SJCRH30 (cell line): ENCODE results near the gene PJA2. TPM values are rescaled to one million over a fixed set of nuclear protein-coding genes. Genes with fewer than 3 reads are reported as not detected.
"Not testable (repeated sequence)": the region's sequence is repeated elsewhere in the genome, so short reads cannot be mapped to it uniquely, and the experiment has no call there.

Source experiments
- DNase-seq, 2 experiments: peaks; one replicate each; pipeline ENCODE4 v3.0.0-alpha.2; 2015 to 2020
- H3K27ac ChIP-seq: fragments of 250-450 bp; sonication (Bioruptor Pico); 2 replicates; pipeline ENCODE4 v1.5.1; 2020; ENCODE audit warnings: mild to moderate bottlenecking, moderate library complexity
- H3K27me3 ChIP-seq: fragments of 250-450 bp; sonication (Bioruptor Pico); 2 replicates; pipeline ENCODE4 v1.5.1; 2020; ENCODE audit warnings: mild to moderate bottlenecking, moderate library complexity
- H3K36me3 ChIP-seq: fragments of 250-450 bp; sonication (Bioruptor Pico); 2 replicates; pipeline ENCODE4 v1.5.1; 2020; ENCODE audit warnings: mild to moderate bottlenecking, moderate library complexity
- H3K4me1 ChIP-seq: fragments of 250-450 bp; sonication (Bioruptor Pico); 2 replicates; pipeline ENCODE4 v1.5.1; 2020; ENCODE audit warnings: mild to moderate bottlenecking, moderate library complexity
- H3K4me3 ChIP-seq: fragments of 250-450 bp; sonication (Bioruptor Pico); 2 replicates; pipeline ENCODE4 v1.5.1; 2020; ENCODE audit warnings: mild to moderate bottlenecking, moderate library complexity
- H3K9me3 ChIP-seq: fragments of 250-450 bp; sonication (Bioruptor Pico); replicated peaks from 2 replicates; pipeline ENCODE4 v1.5.1; 2020; ENCODE audit warnings: mild to moderate bottlenecking, moderate library complexity
- total RNA-seq: library from RNA; depleted of rRNA; stranded (reverse); fragments of >200 nt; shearing (Covaris generic); gene quantifications from 2 replicates; pipeline ENCODE4 v1.2.3, GENCODE V29; 2014

PJA2 gene
- total RNA-seq, 1 experiment from 2014 or later: 67.1 TPM

- H3K9me3 ChIP-seq: 0 out of 2 replicates have a peak, but pooled peaks cover 8% of the 10 kb centered on the region
- H3K4me3 ChIP-seq: no peak overlapping the region
- H3K27me3 ChIP-seq: no peaks in the 10 kb centered on the region
- DNase-seq: no peak
- no peaks in the 10 kb centered on the region for H3K36me3 ChIP-seq
- peaks cover 13% of the 10 kb centered on the region for H3K4me1 ChIP-seq
- H3K27ac ChIP-seq: no peak overlapping the region
Observed at GRCh38 chr5:109416882-109417281, 7.1 kb upstream of the PJA2 start.

- not testable (repeated sequence) for DNase-seq
Observed at GRCh38 chr5:109413921-109414461, 4.2 kb upstream of the PJA2 start.

GRCh38 chr5:109413458-109413857, 3.7 kb upstream of the PJA2 start:
- H3K27ac ChIP-seq: no peak overlapping the region
- H3K4me1 ChIP-seq: peaks cover 20% of the 10 kb centered on the region
- H3K36me3 ChIP-seq: no peaks in the 10 kb centered on the region
- H3K27me3 ChIP-seq: no peaks in the 10 kb centered on the region
- no peak overlapping the region for H3K4me3 ChIP-seq
- 0 out of 2 replicates have a peak, but pooled peaks cover 8% of the 10 kb centered on the region for H3K9me3 ChIP-seq
- DNase-seq: no peak

More at GRCh38 chr5:109413921-109414461, 4.2 kb upstream of the PJA2 start:
- H3K4me3 ChIP-seq, H3K27ac ChIP-seq, H3K36me3 ChIP-seq, H3K27me3 ChIP-seq, H3K9me3 ChIP-seq: not testable (repeated sequence)
- H3K4me1 ChIP-seq: peaks cover 20% of the 10 kb centered on the region

- H3K27ac ChIP-seq: no peak overlapping the region
- peaks cover 20% of the 10 kb centered on the region for H3K4me1 ChIP-seq
- 0 out of 2 replicates have a peak, but pooled peaks cover 8% of the 10 kb centered on the region for H3K9me3 ChIP-seq
- no peaks in the 10 kb centered on the region for H3K27me3 ChIP-seq
- H3K36me3 ChIP-seq: no peaks in the 10 kb centered on the region
- DNase-seq: peak; percentile 23 to 68
- H3K4me3 ChIP-seq: no peak overlapping the region
Observed at GRCh38 chr5:109412981-109413402, 3.2 kb upstream of the PJA2 start.

GRCh38 chr5:109411627-109412026, 1.9 kb upstream of the PJA2 start:
- Histone ChIP-seq H3K4me3 (peak overlapping the region; percentile 93), H3K9me3 (0 out of 2 replicates have a peak, but pooled peaks cover 8% of the 10 kb centered on the region), H3K27me3 (no peaks in the 10 kb centered on the region), H3K27ac (peak overlapping the region; percentile 83), H3K36me3 (no peaks in the 10 kb centered on the region), H3K4me1 (peaks cover 26% of the 10 kb centered on the region)
- peak in 1 of 2 experiments; percentile 29 for DNase-seq

- Histone ChIP-seq H3K4me3 (peak overlapping the region; percentile 93), H3K36me3 (no peaks in the 10 kb centered on the region), H3K27ac (peak overlapping the region; percentile 83), H3K9me3 (0 out of 2 replicates have a peak, but pooled peaks cover 5% of the 10 kb centered on the region), H3K27me3 (no peaks in the 10 kb centered on the region), H3K4me1 (peaks cover 29% of the 10 kb centered on the region)
- no peak for DNase-seq
Observed at GRCh38 chr5:109411149-109411514, 1.4 kb upstream of the PJA2 start.

GRCh38 chr5:109410389-109411148, 795 bp upstream of the PJA2 start:
- Histone ChIP-seq H3K36me3 (no peaks in the 10 kb centered on the region), H3K27me3 (no peaks in the 10 kb centered on the region), H3K4me1 (peaks cover 29% of the 10 kb centered on the region), H3K4me3 (peak overlapping the region; percentile 93), H3K9me3 (no peaks in the 10 kb centered on the region), H3K27ac (peak overlapping the region; percentile 83)
- DNase-seq: peak; percentile 71 to 80

- Histone ChIP-seq H3K4me1 (peaks cover 29% of the 10 kb centered on the region), H3K9me3 (no peaks in the 10 kb centered on the region), H3K27me3 (no peaks in the 10 kb centered on the region), H3K27ac (peak overlapping the region; percentile 85), H3K36me3 (0 out of 2 replicates have a peak, but pooled peaks cover under 1% of the 10 kb centered on the region), H3K4me3 (peak overlapping the region; percentile 93)
- peak; percentile 77 to 81 for DNase-seq
Observed at GRCh38 chr5:109408991-109409843, 557 bp downstream of the PJA2 start.

- H3K27ac ChIP-seq: no peak overlapping the region
- no peaks in the 10 kb centered on the region for H3K27me3 ChIP-seq
- H3K4me3 ChIP-seq: peak overlapping the region; percentile 93
- peaks cover 20% of the 10 kb centered on the region for H3K4me1 ChIP-seq
- H3K36me3 ChIP-seq: 0 out of 2 replicates have a peak, but pooled peaks cover 3% of the 10 kb centered on the region
- no peaks in the 10 kb centered on the region for H3K9me3 ChIP-seq
- DNase-seq: no peak
Observed at GRCh38 chr5:109407913-109408312, 1.9 kb downstream of the PJA2 start.

- H3K27ac ChIP-seq: no peak overlapping the region
- no peaks in the 10 kb centered on the region for H3K27me3 ChIP-seq
- no peak overlapping the region; the same call in 1 of the 2 replicates for H3K4me3 ChIP-seq
- peaks cover 14% of the 10 kb centered on the region for H3K4me1 ChIP-seq
- DNase-seq: no peak
- peaks cover 3% of the 10 kb centered on the region; the same call in 1 of the 2 replicates for H3K36me3 ChIP-seq
- H3K9me3 ChIP-seq: no peaks in the 10 kb centered on the region
Observed at GRCh38 chr5:109406719-109407118, 3.1 kb downstream of the PJA2 start.

GRCh38 chr5:109404428-109404960, 5.3 kb downstream of the PJA2 start:
- Histone ChIP-seq H3K27ac (no peak overlapping the region), H3K27me3 (no peaks in the 10 kb centered on the region)

GRCh38 chr5:109403469-109403868, 6.3 kb downstream of the PJA2 start:
- Histone ChIP-seq H3K36me3 (peaks cover 6% of the 10 kb centered on the region; the same call in 1 of the 2 replicates), H3K27ac (no peak overlapping the region), H3K9me3 (no peaks in the 10 kb centered on the region), H3K27me3 (no peaks in the 10 kb centered on the region), H3K4me1 (peaks cover 8% of the 10 kb centered on the region; the same call in 1 of the 2 replicates), H3K4me3 (no peak overlapping the region)
- DNase-seq: no peak

More at GRCh38 chr5:109404428-109404960, 5.3 kb downstream of the PJA2 start:
- H3K4me3 ChIP-seq: no peak overlapping the region
- H3K9me3 ChIP-seq: no peaks in the 10 kb centered on the region
- peaks cover 8% of the 10 kb centered on the region; the same call in 1 of the 2 replicates for H3K4me1 ChIP-seq
- no peak for DNase-seq
- peaks cover 6% of the 10 kb centered on the region; the same call in 1 of the 2 replicates for H3K36me3 ChIP-seq

GRCh38 chr5:109399092-109399759, 10.5 kb downstream of the PJA2 start:
- Histone ChIP-seq H3K9me3 (no peaks in the 10 kb centered on the region), H3K36me3 (peaks cover 6% of the 10 kb centered on the region), H3K27ac (no peak overlapping the region), H3K27me3 (no peaks in the 10 kb centered on the region), H3K4me3 (no peak overlapping the region), H3K4me1 (no peaks in the 10 kb centered on the region)
- no peak for DNase-seq

GRCh38 chr5:109396965-109397364, 12.8 kb downstream of the PJA2 start:
- Histone ChIP-seq H3K27ac (no peak overlapping the region), H3K4me1 (no peaks in the 10 kb centered on the region), H3K36me3 (peaks cover 3% of the 10 kb centered on the region), H3K9me3 (no peaks in the 10 kb centered on the region), H3K27me3 (no peaks in the 10 kb centered on the region), H3K4me3 (no peak overlapping the region)
- no peak for DNase-seq
